Measurements from ENCODE around the gene SPHKAP. TPM values are rescaled to one million over a fixed set of nuclear protein-coding genes. Genes with fewer than 3 reads are reported as not detected.

The SPHKAP gene
- total RNA-seq, 2 experiments from 2014 or later = not detected

DNA sequence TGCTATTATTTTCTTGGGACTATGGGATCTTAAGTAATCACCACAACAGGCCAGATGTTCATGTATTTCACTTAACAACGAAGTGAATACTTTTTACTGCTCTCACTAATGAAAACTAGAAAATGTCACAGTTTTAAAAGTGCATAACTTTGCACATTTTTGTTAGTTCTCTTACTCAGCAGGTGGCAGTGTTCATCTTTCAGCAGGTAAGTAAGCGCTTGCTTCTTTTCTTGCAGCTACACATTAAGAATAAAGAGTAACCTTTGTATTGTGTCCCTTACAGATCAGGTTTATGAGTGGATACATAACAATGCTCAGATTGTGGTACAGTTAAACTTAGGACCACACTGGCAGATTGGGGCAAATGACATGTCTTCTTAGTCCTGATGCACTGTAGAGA is 249.1 kb downstream of the SPHKAP start:
- DNase-seq = no peak
- Histone ChIP-seq H3K9me3 (ENCODE audit: control insufficient read depth in 1 of 2, insufficient read depth in 1 of 2, low read length in 2 of 2) (no peaks in the 10 kb centered on the region), H3K27me3 (ENCODE audit: control insufficient read depth in 1 of 2, insufficient read depth in 2 of 2, low read length in 2 of 2) (no peaks in the 10 kb centered on the region), H3K36me3 (ENCODE audit: insufficient read depth, low read length) (no peaks in the 10 kb centered on the region), H3K27ac (ENCODE audit: low read depth in 1 of 2, low read length in 2 of 2) (no peak overlapping the region), H3K4me3 (ENCODE audit: low read length) (no peak overlapping the region), H3K4me1 (ENCODE audit: insufficient read depth, low read length) (no peaks in the 10 kb centered on the region)
- no peak for ATAC-seq (ENCODE audit: poor library complexity)
- Mint-ChIP-seq H3K9me3 (peaks cover 2% of the 10 kb centered on the region), H3K36me3 (ENCODE audit: low read depth) (no peaks in the 10 kb centered on the region), H3K27me3 (no peaks in the 10 kb centered on the region), H3K27ac (no peak overlapping the region), H3K4me1 (ENCODE audit: low read depth) (no peaks in the 10 kb centered on the region), H3K4me3 (no peak overlapping the region)
- intact Hi-C loops (cut with DNase I, micrococcal nuclease) = no loop called here
- ChIA-PET CTCF (no interaction called here), POLR2A (no interaction called here)
- TF ChIP-seq CTCF (IDR thresholded peaks at IDR 0.05) = no peak

GRCh38 chr2:227932001-227932400 is 249.5 kb downstream of the SPHKAP start:
- H3K4me3 ChIP-seq (ENCODE audit: low read length) = no peak overlapping the region
- peaks cover 2% of the 10 kb centered on the region for H3K9me3 Mint-ChIP-seq
- H3K36me3 Mint-ChIP-seq (ENCODE audit: low read depth) = no peaks in the 10 kb centered on the region
- ChIA-PET CTCF (no interaction called here), POLR2A (no interaction called here)
- H3K27ac ChIP-seq (ENCODE audit: low read depth in 1 of 2, low read length in 2 of 2) = no peak overlapping the region
- intact Hi-C loops (cut with DNase I, micrococcal nuclease) = no loop called here
- no peaks in the 10 kb centered on the region for H3K27me3 ChIP-seq (ENCODE audit: control insufficient read depth in 1 of 2, insufficient read depth in 2 of 2, low read length in 2 of 2)
- no peak for TF ChIP-seq CTCF (IDR thresholded peaks at IDR 0.05)
- no peaks in the 10 kb centered on the region for H3K9me3 ChIP-seq (ENCODE audit: control insufficient read depth in 1 of 2, insufficient read depth in 1 of 2, low read length in 2 of 2)
- no peaks in the 10 kb centered on the region for H3K36me3 ChIP-seq (ENCODE audit: insufficient read depth, low read length)
- DNase-seq = no peak
- no peak for ATAC-seq (ENCODE audit: poor library complexity)
- H3K4me1 Mint-ChIP-seq (ENCODE audit: low read depth) = no peaks in the 10 kb centered on the region
- no peak overlapping the region for H3K4me3 Mint-ChIP-seq
- no peak overlapping the region for H3K27ac Mint-ChIP-seq
- no peaks in the 10 kb centered on the region for H3K27me3 Mint-ChIP-seq
- no peaks in the 10 kb centered on the region for H3K4me1 ChIP-seq (ENCODE audit: insufficient read depth, low read length)
